ENCODE measurements around the gene CELSR1.

CELSR1 gene

GRCh38 chr22:46567471-46567870 lies 30.1 kb upstream of the CELSR1 start:
- DNase-seq (ENCODE audit: low spot score) = no peak
- Histone ChIP-seq H3K27me3 (ENCODE audit: insufficient read depth, poor library complexity, severe bottlenecking) (no peaks in the 10 kb centered on the region), H3K27ac (ENCODE audit: poor library complexity, severe bottlenecking) (no peak overlapping the region), H3K4me3 (ENCODE audit: severe bottlenecking) (no peak overlapping the region), H3K36me3 (ENCODE audit: low read depth) (no peaks in the 10 kb centered on the region), H3K9me3 (ENCODE audit: severe bottlenecking) (no peaks in the 10 kb centered on the region), H3K4me1 (ENCODE audit: insufficient read depth, poor library complexity, severe bottlenecking) (no peaks in the 10 kb centered on the region)
- TF ChIP-seq, protein P1, sequence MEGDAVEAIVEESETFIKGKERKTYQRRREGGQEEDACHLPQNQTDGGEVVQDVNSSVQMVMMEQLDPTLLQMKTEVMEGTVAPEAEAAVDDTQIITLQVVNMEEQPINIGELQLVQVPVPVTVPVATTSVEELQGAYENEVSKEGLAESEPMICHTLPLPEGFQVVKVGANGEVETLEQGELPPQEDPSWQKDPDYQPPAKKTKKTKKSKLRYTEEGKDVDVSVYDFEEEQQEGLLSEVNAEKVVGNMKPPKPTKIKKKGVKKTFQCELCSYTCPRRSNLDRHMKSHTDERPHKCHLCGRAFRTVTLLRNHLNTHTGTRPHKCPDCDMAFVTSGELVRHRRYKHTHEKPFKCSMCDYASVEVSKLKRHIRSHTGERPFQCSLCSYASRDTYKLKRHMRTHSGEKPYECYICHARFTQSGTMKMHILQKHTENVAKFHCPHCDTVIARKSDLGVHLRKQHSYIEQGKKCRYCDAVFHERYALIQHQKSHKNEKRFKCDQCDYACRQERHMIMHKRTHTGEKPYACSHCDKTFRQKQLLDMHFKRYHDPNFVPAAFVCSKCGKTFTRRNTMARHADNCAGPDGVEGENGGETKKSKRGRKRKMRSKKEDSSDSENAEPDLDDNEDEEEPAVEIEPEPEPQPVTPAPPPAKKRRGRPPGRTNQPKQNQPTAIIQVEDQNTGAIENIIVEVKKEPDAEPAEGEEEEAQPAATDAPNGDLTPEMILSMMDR (IDR thresholded peaks at IDR 0.05; ENCODE audit: poor library complexity, severe bottlenecking) = no peak
- no peak for ATAC-seq (ENCODE audit: low read depth)

- no peak; the same call in 2 of the 3 replicates for ATAC-seq (ENCODE audit: low read depth)
- Histone ChIP-seq H3K36me3 (ENCODE audit: low read depth) (no peaks in the 10 kb centered on the region), H3K9me3 (ENCODE audit: severe bottlenecking) (no peaks in the 10 kb centered on the region), H3K4me1 (ENCODE audit: insufficient read depth, poor library complexity, severe bottlenecking) (no peaks in the 10 kb centered on the region), H3K4me3 (ENCODE audit: severe bottlenecking) (no peak overlapping the region), H3K27ac (ENCODE audit: poor library complexity, severe bottlenecking) (no peak overlapping the region), H3K27me3 (ENCODE audit: insufficient read depth, poor library complexity, severe bottlenecking) (no peaks in the 10 kb centered on the region)
- TF ChIP-seq, protein P1 (IDR thresholded peaks at IDR 0.05; ENCODE audit: poor library complexity, severe bottlenecking) = no peak
- DNase-seq (ENCODE audit: low spot score) = peak; percentile 35
Measured at GRCh38 chr22:46564084-46564714, 26.8 kb upstream of the CELSR1 start.

GRCh38 chr22:46563381-46564083 lies 26.1 kb upstream of the CELSR1 start:
- TF ChIP-seq, protein P1 (IDR thresholded peaks at IDR 0.05; ENCODE audit: poor library complexity, severe bottlenecking) = peak; percentile 82
- Histone ChIP-seq H3K36me3 (ENCODE audit: low read depth) (no peaks in the 10 kb centered on the region), H3K27me3 (ENCODE audit: insufficient read depth, poor library complexity, severe bottlenecking) (no peaks in the 10 kb centered on the region), H3K27ac (ENCODE audit: poor library complexity, severe bottlenecking) (no peak overlapping the region), H3K9me3 (ENCODE audit: severe bottlenecking) (no peaks in the 10 kb centered on the region), H3K4me1 (ENCODE audit: insufficient read depth, poor library complexity, severe bottlenecking) (no peaks in the 10 kb centered on the region), H3K4me3 (ENCODE audit: severe bottlenecking) (no peak overlapping the region)
- ATAC-seq (ENCODE audit: low read depth) = peak; percentile 80
- peak; percentile 56 for DNase-seq (ENCODE audit: low spot score)

- peaks cover 10% of the 10 kb centered on the region for H3K4me1 ChIP-seq (ENCODE audit: insufficient read depth, poor library complexity, severe bottlenecking)
- no peaks in the 10 kb centered on the region for H3K9me3 ChIP-seq (ENCODE audit: severe bottlenecking)
- no peaks in the 10 kb centered on the region for H3K27me3 ChIP-seq (ENCODE audit: insufficient read depth, poor library complexity, severe bottlenecking)
- H3K36me3 ChIP-seq (ENCODE audit: low read depth) = no peaks in the 10 kb centered on the region
- H3K27ac ChIP-seq (ENCODE audit: poor library complexity, severe bottlenecking) = no peak overlapping the region
- ATAC-seq (ENCODE audit: low read depth) (no peak), DNase-seq (ENCODE audit: low spot score) (peak; percentile 45)
- TF ChIP-seq, protein P1 (IDR thresholded peaks at IDR 0.05; ENCODE audit: poor library complexity, severe bottlenecking) = no peak
- H3K4me3 ChIP-seq (ENCODE audit: severe bottlenecking) = no peak overlapping the region
Measured at GRCh38 chr22:46561435-46561905, 24.1 kb upstream of the CELSR1 start.

Data from RWPE2 (cell line).